VCaP (cell line): ENCODE results near the gene LAG3.
A peak's percentile ranks its signal among the peaks of the same experiment; 100 is the strongest.

Source experiments
- H3K27ac ChIP-seq: fragments of 450-650 bp; 2 replicates; pipeline ENCODE4 v1.5.1; 2017
- TF ChIP-seq, protein P1 (sequence below): fragments of 450-650 bp; conservative IDR thresholded peaks from 2 replicates; pipeline ENCODE4 v1.5.1; 2017; ENCODE audit warnings: mild to moderate bottlenecking, moderate library complexity

The LAG3 gene

DNA sequence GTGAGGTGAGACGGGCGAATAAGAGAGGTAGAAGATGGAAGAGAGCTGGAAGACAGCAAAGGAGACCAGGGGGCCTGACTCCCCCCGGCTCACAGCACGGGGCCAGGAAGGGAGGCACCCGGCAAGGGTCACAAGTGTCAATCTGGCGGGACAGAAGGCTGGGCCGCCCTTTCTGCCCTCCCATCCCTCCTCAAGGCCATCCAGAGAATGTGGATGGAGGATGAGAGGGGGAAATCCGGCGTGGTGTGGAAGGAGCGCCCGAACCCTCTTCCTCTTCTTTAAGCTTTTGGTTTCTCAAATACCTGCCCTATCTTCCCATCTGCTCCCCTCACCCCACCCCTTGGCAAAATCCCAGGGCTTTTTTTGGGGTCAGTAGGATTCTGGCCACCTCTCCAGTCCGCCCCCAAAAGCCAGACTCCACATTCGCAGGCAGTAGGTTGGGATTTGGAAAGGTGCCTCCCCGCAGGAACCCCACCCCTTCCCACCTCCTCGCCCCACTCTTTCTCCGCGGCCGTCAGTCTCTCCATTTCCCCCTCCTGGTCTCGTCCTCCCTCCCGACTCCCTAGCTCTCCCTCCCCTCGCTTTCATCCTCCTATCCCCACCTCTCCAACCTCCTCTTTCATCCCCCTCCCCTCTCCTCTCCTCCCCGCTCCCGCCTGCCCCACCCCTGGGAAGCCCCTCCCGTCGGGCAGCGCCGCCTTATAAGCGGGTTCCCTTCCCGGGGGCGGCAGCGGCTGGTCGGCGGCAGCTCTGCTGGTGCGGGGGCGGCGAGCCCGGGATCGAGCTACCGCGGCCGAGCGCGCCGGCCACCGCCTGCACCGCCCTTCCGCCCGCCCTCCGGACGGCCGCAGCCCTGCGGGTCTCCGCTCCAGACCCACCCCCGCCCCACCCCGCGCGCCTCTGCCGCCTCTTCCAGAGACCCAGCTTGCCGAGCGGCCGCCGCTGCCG, 6.4 kb upstream of the LAG3 start, which contains the start of gene PTMS:
TSS of gene PTMS (plus strand) at position 730 of the 948 bp plus-strand sequence. CDS start 343 bp downstream, outside the sequence.
- H3K27ac ChIP-seq = peak within 1 kb of the TSS; percentile 97
- TF ChIP-seq, protein P1, sequence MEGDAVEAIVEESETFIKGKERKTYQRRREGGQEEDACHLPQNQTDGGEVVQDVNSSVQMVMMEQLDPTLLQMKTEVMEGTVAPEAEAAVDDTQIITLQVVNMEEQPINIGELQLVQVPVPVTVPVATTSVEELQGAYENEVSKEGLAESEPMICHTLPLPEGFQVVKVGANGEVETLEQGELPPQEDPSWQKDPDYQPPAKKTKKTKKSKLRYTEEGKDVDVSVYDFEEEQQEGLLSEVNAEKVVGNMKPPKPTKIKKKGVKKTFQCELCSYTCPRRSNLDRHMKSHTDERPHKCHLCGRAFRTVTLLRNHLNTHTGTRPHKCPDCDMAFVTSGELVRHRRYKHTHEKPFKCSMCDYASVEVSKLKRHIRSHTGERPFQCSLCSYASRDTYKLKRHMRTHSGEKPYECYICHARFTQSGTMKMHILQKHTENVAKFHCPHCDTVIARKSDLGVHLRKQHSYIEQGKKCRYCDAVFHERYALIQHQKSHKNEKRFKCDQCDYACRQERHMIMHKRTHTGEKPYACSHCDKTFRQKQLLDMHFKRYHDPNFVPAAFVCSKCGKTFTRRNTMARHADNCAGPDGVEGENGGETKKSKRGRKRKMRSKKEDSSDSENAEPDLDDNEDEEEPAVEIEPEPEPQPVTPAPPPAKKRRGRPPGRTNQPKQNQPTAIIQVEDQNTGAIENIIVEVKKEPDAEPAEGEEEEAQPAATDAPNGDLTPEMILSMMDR = no peak

GRCh38 chr12:6766651-6767349, 5.5 kb upstream of the LAG3 start:
- TF ChIP-seq, protein P1 = peak; percentile 94
- H3K27ac ChIP-seq = peak overlapping the region; percentile 97

- peak overlapping the region; percentile 97 for H3K27ac ChIP-seq
- TF ChIP-seq, protein P1 = no peak
Measured at GRCh38 chr12:6767353-6768319, 4.7 kb upstream of the LAG3 start.

DNA sequence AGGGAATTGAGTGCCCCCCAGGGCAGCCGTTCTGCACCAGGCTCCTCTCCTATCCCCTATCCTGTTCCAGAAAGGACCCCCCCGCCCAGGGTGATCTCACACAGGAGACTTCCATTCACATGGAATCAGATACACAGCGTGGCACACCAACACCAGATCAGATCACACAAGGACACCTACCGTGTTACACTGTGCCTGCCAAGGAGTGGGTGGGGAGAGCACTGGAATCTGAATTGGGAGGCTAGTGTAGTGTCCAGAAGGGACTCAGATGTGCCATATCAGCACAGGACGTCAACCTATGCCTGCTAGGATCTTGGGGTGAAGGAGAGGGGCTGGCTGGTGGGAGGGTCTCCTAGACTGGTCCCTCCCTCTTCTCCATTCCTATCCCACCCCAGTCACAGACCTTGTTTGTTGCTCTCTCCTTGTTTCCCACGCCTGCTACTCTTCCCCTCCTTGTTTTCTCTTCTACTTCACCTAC, 3.8 kb upstream of the LAG3 start:
- peak overlapping the region; percentile 97 for H3K27ac ChIP-seq
- TF ChIP-seq, protein P1 = no peak

GRCh38 chr12:6768990-6769389, 3.3 kb upstream of the LAG3 start:
- H3K27ac ChIP-seq = peak overlapping the region; percentile 97
- TF ChIP-seq, protein P1 = no peak

DNA sequence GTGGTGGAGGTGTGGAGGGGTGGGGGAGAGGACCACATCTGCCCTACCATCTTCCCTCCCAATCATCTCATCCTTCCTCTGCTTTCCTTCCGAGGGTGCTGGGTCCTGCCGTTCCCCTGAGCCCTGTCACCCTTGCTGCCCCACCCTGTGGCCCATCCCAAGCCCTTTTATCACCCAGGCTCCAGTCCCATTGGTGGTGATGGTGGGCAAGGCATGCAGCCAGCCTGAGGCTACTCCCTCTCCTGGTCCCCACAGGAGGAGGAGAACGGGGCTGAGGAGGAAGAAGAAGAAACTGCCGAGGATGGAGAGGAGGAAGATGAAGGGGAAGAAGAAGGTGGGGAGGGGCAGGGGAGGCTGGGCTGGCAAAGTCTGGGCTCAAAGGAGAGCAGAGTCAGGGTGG, 2.7 kb upstream of the LAG3 start:
- H3K27ac ChIP-seq = peak overlapping the region; percentile 97; the same call in 1 of the 2 replicates
- TF ChIP-seq, protein P1 = no peak
